ENCODE data around the gene ZXDC. TPM values are rescaled to one million over a fixed set of nuclear protein-coding genes. Genes with fewer than 3 reads are reported as not detected.
A peak's percentile ranks its signal among the peaks of the same experiment; 100 is the strongest.

Gene ZXDC
- total RNA-seq, 4 donors from 2014 or later: 40.5 to 97.5 (median 61.2) TPM

DNA sequence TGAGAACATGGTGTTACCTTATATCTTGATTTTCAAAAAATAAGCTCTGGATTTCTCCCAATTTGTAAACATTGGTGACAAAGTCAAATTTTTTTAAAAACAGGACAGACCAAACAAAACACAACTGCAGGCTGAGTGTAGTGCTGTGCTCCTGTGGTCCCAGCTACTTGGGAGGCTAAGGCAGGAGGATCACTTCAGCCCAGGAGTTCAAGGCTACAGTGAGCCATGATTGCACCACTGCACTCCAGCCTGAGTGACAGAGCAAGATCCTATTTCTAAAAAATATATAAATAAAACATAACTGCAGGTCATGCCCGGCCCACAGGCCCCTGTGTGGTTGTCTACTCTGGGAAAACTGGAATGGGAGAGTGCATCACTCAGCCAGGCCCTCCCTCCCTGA, 4.0 kb upstream of the ZXDC start:
- Histone ChIP-seq H3K9me3 (no peaks in the 10 kb centered on the region), H3K36me3 (no peaks in the 10 kb centered on the region), H3K27me3 (no peaks in the 10 kb centered on the region), H3K4me1 (peaks cover 14% of the 10 kb centered on the region), H3K4me3 (no peak overlapping the region), H3K27ac (no peak overlapping the region)
- DNase-seq (ENCODE audit: low spot score in 2 of 2): no peak
- no peak for TF ChIP-seq POLR2AphosphoS5 (IDR thresholded peaks at IDR 0.05)
- TF ChIP-seq CTCF (IDR thresholded peaks at IDR 0.05): no peak
- no peak for TF ChIP-seq EP300 (IDR thresholded peaks at IDR 0.05)
- no peak for TF ChIP-seq POLR2A (IDR thresholded peaks at IDR 0.05)
- 60% methylated on average over 1 of the region's 1 CpG for WGBS

DNA sequence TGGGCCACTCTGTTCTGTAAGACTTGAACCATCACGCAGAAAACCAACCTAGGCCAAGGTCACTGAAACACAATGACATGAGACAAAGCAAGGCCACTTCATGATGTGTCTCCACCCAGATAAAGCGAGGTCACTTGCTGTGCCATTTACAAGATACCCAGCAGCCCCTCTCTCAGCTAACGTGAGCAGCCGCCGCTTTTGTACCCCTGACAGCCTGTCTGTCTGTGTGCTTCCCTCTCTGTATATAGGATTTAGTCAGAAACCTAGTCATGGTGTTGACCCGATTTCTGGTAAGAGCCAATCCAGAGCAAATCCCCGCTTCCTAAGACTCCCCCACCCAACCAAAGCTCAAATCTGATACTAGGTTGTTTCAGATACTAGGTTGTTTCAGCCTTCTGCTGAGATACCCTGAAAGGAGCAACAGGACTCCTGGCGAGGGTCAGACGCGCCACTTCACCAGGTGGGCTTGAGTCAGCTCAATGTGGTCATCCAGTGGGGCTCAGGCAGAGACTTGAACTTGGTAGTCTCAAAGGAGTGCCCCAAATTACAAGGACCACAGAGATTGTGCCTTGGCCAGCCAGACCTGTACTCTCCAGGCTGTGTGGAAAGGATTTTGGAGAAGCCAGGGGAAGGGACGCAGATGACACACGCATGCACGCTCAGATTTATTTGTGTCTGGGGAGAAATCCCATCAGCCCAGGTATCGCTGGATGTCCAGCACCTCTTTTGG, 3.1 kb upstream of the ZXDC start:
- Histone ChIP-seq H3K27me3 (no peaks in the 10 kb centered on the region), H3K9me3 (no peaks in the 10 kb centered on the region), H3K36me3 (no peaks in the 10 kb centered on the region), H3K27ac (no peak overlapping the region), H3K4me3 (no peak overlapping the region), H3K4me1 (peaks cover 23% of the 10 kb centered on the region)
- DNase-seq (ENCODE audit: low spot score in 2 of 2): peak in 1 of 2 donors; percentile 54
- 95% methylated on average over 14 of the region's 14 CpGs for WGBS
- TF ChIP-seq CTCF (IDR thresholded peaks at IDR 0.05) (no peak), POLR2A (IDR thresholded peaks at IDR 0.05) (no peak), POLR2AphosphoS5 (IDR thresholded peaks at IDR 0.05) (no peak)

GRCh38 chr3:126477061-126477380, 1.3 kb upstream of the ZXDC start:
- no peaks in the 10 kb centered on the region for H3K9me3 ChIP-seq
- WGBS: 64% methylated on average over 4 of the region's 4 CpGs
- peak in 1 of 2 donors; percentile 49 for DNase-seq (ENCODE audit: low spot score in 2 of 2)
- no peaks in the 10 kb centered on the region for H3K36me3 ChIP-seq
- no peak for TF ChIP-seq CTCF (IDR thresholded peaks at IDR 0.05)
- no peak for TF ChIP-seq POLR2AphosphoS5 (IDR thresholded peaks at IDR 0.05)
- TF ChIP-seq POLR2A (IDR thresholded peaks at IDR 0.05): no peak
- TF ChIP-seq EP300 (IDR thresholded peaks at IDR 0.05): no peak
- H3K27ac ChIP-seq: no peak overlapping the region
- H3K4me3 ChIP-seq: no peak overlapping the region
- H3K27me3 ChIP-seq: no peaks in the 10 kb centered on the region
- peaks cover 40% of the 10 kb centered on the region for H3K4me1 ChIP-seq

GRCh38 chr3:126476166-126477060, 722 bp upstream of the ZXDC start:
- Histone ChIP-seq H3K4me3 (peak overlapping the region; percentile 68), H3K9me3 (no peaks in the 10 kb centered on the region), H3K4me1 (peaks cover 46% of the 10 kb centered on the region), H3K27me3 (no peaks in the 10 kb centered on the region), H3K27ac (peak overlapping the region; percentile 93), H3K36me3 (no peaks in the 10 kb centered on the region)
- no peak for TF ChIP-seq EP300 (IDR thresholded peaks at IDR 0.05)
- TF ChIP-seq CTCF (IDR thresholded peaks at IDR 0.05): no peak
- no peak for TF ChIP-seq POLR2A (IDR thresholded peaks at IDR 0.05)
- TF ChIP-seq POLR2AphosphoS5 (IDR thresholded peaks at IDR 0.05): peak in 1 of 3 donors; percentile 27
- DNase-seq (ENCODE audit: low spot score in 2 of 2): peak; percentile 86 to 87
- 38% methylated on average over 22 of the region's 66 CpGs for WGBS

All from suprapubic skin (tissue), 4 donors.